Sigmoid colon (tissue), 7 donors: ENCODE results near the gene F11R. TPM values are rescaled to one million over a fixed set of nuclear protein-coding genes. Genes with fewer than 3 reads are reported as not detected.

Experiments used
- DNase-seq: peaks from one replicate; pipeline ENCODE4 v3.0.0-alpha.2; 2019
- H3K27ac ChIP-seq, 4 donors: fragments of 200-600 bp; sonication (generic); one replicate each; pipeline ENCODE4 v1.5.1; 2016 to 2019; ENCODE audit warnings: mild to moderate bottlenecking in 1 of 4
- H3K27me3 ChIP-seq, 3 donors: fragments of 200-600 bp; sonication (generic); one replicate each; pipeline ENCODE4 v1.5.1; 2019; ENCODE audit warnings: mild to moderate bottlenecking in 1 of 3
- H3K36me3 ChIP-seq, 4 donors: fragments of 200-600 bp; sonication (generic); one replicate each; pipeline ENCODE4 v1.5.1; 2016 to 2019
- H3K4me1 ChIP-seq, 4 donors: fragments of 200-600 bp; sonication (generic); one replicate each; pipeline ENCODE4 v1.5.1; 2017 to 2019
- H3K4me3 ChIP-seq, 4 donors: fragments of 200-600 bp; sonication (generic); one replicate each; pipeline ENCODE4 v1.5.1; 2017 to 2019; ENCODE audit warnings: mild to moderate bottlenecking in 2 of 4, moderate library complexity in 1 of 4
- H3K9me3 ChIP-seq, 4 donors: fragments of 200-600 bp in 3 of 4; sonication (generic) in 3 of 4; one replicate each; pipeline versions ENCODE4 v1.5.1 to v1.6.1; 2013 to 2019
- EP300 ChIP-seq, 4 donors: sonication (generic); formaldehyde crosslinking; IDR thresholded peaks; one replicate each; pipeline ENCODE4 v1.6.1; 2017; ENCODE audit warnings: antibody characterized with exemption in 4 of 4
- POLR2A ChIP-seq, 2 donors: fragments of 450-650 bp; IDR thresholded peaks; one replicate each; pipeline ENCODE4 v1.6.1; 2016; ENCODE audit warnings: antibody characterized with exemption in 2 of 2, mild to moderate bottlenecking in 2 of 2, moderate library complexity in 2 of 2
- POLR2AphosphoS5 ChIP-seq, 4 donors: sonication (generic); formaldehyde crosslinking; IDR thresholded peaks; one replicate each; pipeline ENCODE4 v1.6.1; 2017; ENCODE audit warnings: antibody characterized with exemption in 4 of 4
- WGBS, 2 donors: extraction: QIAGEN DNeasy Blood & Tissue Kit; methylation state at CpG; one replicate each; pipeline ENCODE4 v1.1.7; 2013; 5-methylcytosine and 5-hydroxymethylcytosine counted together
- intact Hi-C: fragments of 100-400 bp; cut with DNase I; formaldehyde crosslinking; loops from one replicate; pipeline ENCODE4 v1.15.1; 2023
- polyA plus RNA-seq, 3 donors: library from polyadenylated mRNA; stranded (reverse); fragments of 200-250 nt; gene quantifications; one replicate each; pipeline ENCODE4 v1.2.3, GENCODE V29; 2013
- total RNA-seq, 4 donors: library from RNA; depleted of rRNA; stranded (reverse); fragments of >200 nt; gene quantifications; one replicate each; pipeline ENCODE4 v1.1.0, GENCODE V29; 2016
- TF ChIP-seq, protein P1 (sequence below), 4 experiments: fragments of 450-650 bp in 3 of 4; fragments of 200-600 bp in 1 of 4; IDR thresholded peaks; one replicate each; pipeline ENCODE4 v1.5.1; 2016 to 2019; ENCODE audit warnings: antibody characterized with exemption in 4 of 4, mild to moderate bottlenecking in 3 of 4, moderate library complexity in 2 of 4
- donor health status: healthy with polysubstance abuse.
- donor health status: Bipolar disorder and iron deficiency.
- donor health status: healthy.

The F11R gene
- total and polyA plus RNA-seq, 7 donors: 2.7 to 96.7 (median 15.6) TPM

DNA sequence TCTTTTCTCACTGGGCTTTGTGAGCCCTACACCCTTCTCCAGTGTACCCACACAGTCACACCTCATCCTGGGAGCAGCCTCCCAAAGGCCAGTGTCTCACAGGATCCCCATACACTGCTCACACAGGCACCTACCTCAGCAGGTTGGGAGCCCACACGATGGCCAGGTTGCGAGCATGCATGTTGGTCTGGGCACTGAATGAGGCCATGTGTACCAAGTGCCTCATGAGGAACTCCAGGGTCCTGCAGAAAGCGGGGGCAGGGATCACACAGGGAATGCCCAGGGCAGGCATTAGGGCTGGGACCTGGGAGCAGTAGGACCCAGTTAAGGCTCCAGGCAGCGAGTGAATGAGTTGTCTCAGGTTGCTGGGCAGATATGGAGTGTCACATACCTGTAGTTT, 33.3 kb upstream of the F11R start:
- 91 to 92% methylated on average over 4 of the region's 4 CpGs for WGBS, 2 donors

DNA sequence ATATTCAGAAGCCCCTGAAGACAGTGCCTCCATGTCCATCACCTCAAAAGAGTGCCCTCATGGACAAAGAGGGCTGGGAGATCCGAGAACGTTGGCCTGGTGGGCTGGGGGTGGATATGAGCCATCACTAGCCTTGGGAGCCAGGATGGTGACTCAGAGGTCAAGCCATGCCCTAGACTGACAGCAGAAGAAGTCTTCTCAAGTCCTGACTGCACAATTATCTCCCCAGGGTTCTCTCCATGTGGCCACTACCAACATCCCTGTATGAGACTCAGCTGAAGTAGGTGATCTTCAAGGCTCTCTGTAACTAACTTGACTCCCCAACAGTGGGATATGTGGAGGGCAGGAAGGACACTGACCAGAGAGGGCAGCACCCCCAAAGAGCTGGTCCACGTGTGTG, 31.9 kb upstream of the F11R start:
- no peaks in the 10 kb centered on the region for H3K9me3 ChIP-seq
- H3K27me3 ChIP-seq: peaks cover 0 to 18% (median 5%) of the 10 kb centered on the region in 3 donors
- TF ChIP-seq, protein P1, sequence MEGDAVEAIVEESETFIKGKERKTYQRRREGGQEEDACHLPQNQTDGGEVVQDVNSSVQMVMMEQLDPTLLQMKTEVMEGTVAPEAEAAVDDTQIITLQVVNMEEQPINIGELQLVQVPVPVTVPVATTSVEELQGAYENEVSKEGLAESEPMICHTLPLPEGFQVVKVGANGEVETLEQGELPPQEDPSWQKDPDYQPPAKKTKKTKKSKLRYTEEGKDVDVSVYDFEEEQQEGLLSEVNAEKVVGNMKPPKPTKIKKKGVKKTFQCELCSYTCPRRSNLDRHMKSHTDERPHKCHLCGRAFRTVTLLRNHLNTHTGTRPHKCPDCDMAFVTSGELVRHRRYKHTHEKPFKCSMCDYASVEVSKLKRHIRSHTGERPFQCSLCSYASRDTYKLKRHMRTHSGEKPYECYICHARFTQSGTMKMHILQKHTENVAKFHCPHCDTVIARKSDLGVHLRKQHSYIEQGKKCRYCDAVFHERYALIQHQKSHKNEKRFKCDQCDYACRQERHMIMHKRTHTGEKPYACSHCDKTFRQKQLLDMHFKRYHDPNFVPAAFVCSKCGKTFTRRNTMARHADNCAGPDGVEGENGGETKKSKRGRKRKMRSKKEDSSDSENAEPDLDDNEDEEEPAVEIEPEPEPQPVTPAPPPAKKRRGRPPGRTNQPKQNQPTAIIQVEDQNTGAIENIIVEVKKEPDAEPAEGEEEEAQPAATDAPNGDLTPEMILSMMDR (IDR thresholded peaks at IDR 0.05): no peak
- TF ChIP-seq EP300 (IDR thresholded peaks at IDR 0.05): no peak
- no peak for TF ChIP-seq POLR2AphosphoS5 (IDR thresholded peaks at IDR 0.05)
- TF ChIP-seq POLR2A (IDR thresholded peaks at IDR 0.05): no peak
- DNase-seq: no peak
- no peak overlapping the region for H3K4me3 ChIP-seq
- intact Hi-C loops: no loop called here
- H3K4me1 ChIP-seq: no peaks in the 10 kb centered on the region
- no peaks in the 10 kb centered on the region for H3K36me3 ChIP-seq
- H3K27ac ChIP-seq: no peak overlapping the region
- WGBS, 2 donors: 84 to 87% methylated on average over 3 of the region's 3 CpGs

More for the DNA sequence above, 33.3 kb upstream of the F11R start:
- no peak for DNase-seq
- no peak overlapping the region for H3K27ac ChIP-seq
- TF ChIP-seq, protein P1 (IDR thresholded peaks at IDR 0.05): no peak
- TF ChIP-seq POLR2AphosphoS5 (IDR thresholded peaks at IDR 0.05) (no peak), POLR2A (IDR thresholded peaks at IDR 0.05) (no peak), EP300 (IDR thresholded peaks at IDR 0.05) (no peak)
- H3K4me1 ChIP-seq: no peaks in the 10 kb centered on the region
- intact Hi-C loops: no loop called here
- peaks cover 0 to 18% (median 5%) of the 10 kb centered on the region in 3 donors for H3K27me3 ChIP-seq
- no peak overlapping the region for H3K4me3 ChIP-seq
- no peaks in the 10 kb centered on the region for H3K36me3 ChIP-seq
- H3K9me3 ChIP-seq: no peaks in the 10 kb centered on the region

GRCh38 chr1:161051219-161051618, 30.3 kb upstream of the F11R start:
- Histone ChIP-seq H3K4me1 (peaks cover 0 to 4% (median 3%) of the 10 kb centered on the region in 4 donors), H3K27me3 (peaks cover 0 to 13% (median 5%) of the 10 kb centered on the region in 3 donors), H3K27ac (no peak overlapping the region), H3K9me3 (no peaks in the 10 kb centered on the region), H3K4me3 (no peak overlapping the region), H3K36me3 (no peaks in the 10 kb centered on the region)
- 94% methylated on average over 10 of the region's 10 CpGs for WGBS, 2 donors
- DNase-seq: no peak
- TF ChIP-seq, protein P1 (IDR thresholded peaks at IDR 0.05): no peak
- no peak for TF ChIP-seq POLR2A (IDR thresholded peaks at IDR 0.05)
- no peak for TF ChIP-seq EP300 (IDR thresholded peaks at IDR 0.05)
- no peak for TF ChIP-seq POLR2AphosphoS5 (IDR thresholded peaks at IDR 0.05)
- intact Hi-C loops: no loop called here

DNA sequence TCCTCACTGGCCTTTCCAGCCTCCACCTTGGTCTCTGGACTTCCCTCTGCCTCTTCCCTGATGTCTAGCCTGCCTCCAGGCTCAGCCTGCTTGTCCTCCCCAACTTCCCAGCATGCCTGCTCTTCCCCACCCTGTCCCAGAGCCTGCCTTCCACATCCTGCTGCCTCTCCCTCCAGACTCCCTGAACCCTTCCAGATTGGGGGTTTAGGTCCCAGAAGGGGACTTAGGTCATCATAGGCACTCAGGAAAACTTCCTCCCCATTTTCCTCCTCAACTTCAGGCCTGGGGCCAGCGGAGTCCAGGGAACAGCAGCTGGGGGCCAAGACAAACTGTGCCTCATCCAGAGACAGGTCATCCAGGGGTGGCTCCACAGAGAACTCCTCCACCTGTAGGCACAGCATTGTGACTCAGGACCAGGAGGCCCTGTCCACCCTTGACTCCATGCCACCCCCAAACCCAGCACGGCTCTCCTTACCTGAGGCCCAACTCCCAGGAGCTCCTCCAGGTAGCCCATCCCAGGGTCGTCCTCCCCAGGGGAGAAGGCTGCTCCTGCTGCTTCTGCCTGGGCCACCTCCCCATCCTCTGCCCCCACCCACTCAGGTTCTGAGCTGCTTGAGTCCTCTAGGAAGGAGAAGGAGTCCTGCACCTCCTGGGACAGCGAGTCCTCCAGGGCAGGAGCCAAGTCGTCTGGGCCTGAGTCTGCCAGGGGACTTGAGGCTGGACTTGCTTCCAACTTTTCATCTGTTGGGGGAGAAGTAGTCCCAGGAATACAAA, 28.2 kb upstream of the F11R start:
- WGBS, 2 donors: 93 to 98% methylated on average over 5 of the region's 5 CpGs
- Histone ChIP-seq H3K9me3 (no peaks in the 10 kb centered on the region), H3K4me3 (no peak overlapping the region), H3K27me3 (peaks cover 0 to under 1% (median 0%) of the 10 kb centered on the region in 3 donors), H3K36me3 (no peaks in the 10 kb centered on the region), H3K27ac (no peak overlapping the region), H3K4me1 (peaks cover 0 to 11% (median 10%) of the 10 kb centered on the region in 4 donors)
- intact Hi-C loops: loop anchor here (5.0 to 10.0 kb wide), 2 partner anchors 68 to 346 kb away; partner anchors contain the start of genes NIT1 and PFDN2
- TF ChIP-seq POLR2A (IDR thresholded peaks at IDR 0.05): no peak
- DNase-seq: no peak
